NCI-H146 treated with DMSO at 0.1 percent for 48 hours (cell line): Measurements from ENCODE around the gene TMOD2.
A peak's percentile ranks its signal among the peaks of the same experiment; 100 is the strongest.
"Not testable (repeated sequence)": the region's sequence is repeated elsewhere in the genome, so short reads cannot be mapped to it uniquely, and the experiment has no call there.

Experiments
- DNase-seq: peaks from one replicate; lab custom pipeline; 2025; ENCODE audit not compliant: unreplicated experiment; lab: John Stamatoyannopoulos, UW

Gene TMOD2

GRCh38 chr15:51770902-51771301 lies 19.5 kb downstream of the TMOD2 start:
- DNase-seq, result no peak

- peak; percentile 61 for DNase-seq
Observed at GRCh38 chr15:51771773-51772172, 20.4 kb downstream of the TMOD2 start.

GRCh38 chr15:51774916-51775315 lies 23.5 kb downstream of the TMOD2 start:
- DNase-seq, result no peak

- DNase-seq, result no peak
Observed at GRCh38 chr15:51775967-51776816, 24.8 kb downstream of the TMOD2 start.

- peak; percentile 32 for DNase-seq
Observed at GRCh38 chr15:51776952-51777569, 25.7 kb downstream of the TMOD2 start.

GRCh38 chr15:51780636-51781035 lies 29.2 kb downstream of the TMOD2 start:
- DNase-seq, result no peak

- no peak for DNase-seq
Observed at GRCh38 chr15:51781506-51781905, 30.1 kb downstream of the TMOD2 start.

GRCh38 chr15:51782357-51782896 lies 31.0 kb downstream of the TMOD2 start:
- DNase-seq, result no peak

- DNase-seq, result no peak
Observed at GRCh38 chr15:51783967-51784366, 32.6 kb downstream of the TMOD2 start.

- DNase-seq, result not testable (repeated sequence)
Observed at GRCh38 chr15:51787130-51787529, 35.7 kb downstream of the TMOD2 start.

- DNase-seq, result not testable (repeated sequence)
Observed at GRCh38 chr15:51792474-51792873, 41.1 kb downstream of the TMOD2 start.

GRCh38 chr15:51793521-51794305 lies 42.3 kb downstream of the TMOD2 start:
- DNase-seq, result no peak

GRCh38 chr15:51796847-51797401 lies 45.5 kb downstream of the TMOD2 start:
- no peak for DNase-seq

- no peak for DNase-seq
Observed at GRCh38 chr15:51798281-51798680, 46.9 kb downstream of the TMOD2 start.

- no peak for DNase-seq
Observed at GRCh38 chr15:51799282-51800252, 48.2 kb downstream of the TMOD2 start.

GRCh38 chr15:51801391-51801835 lies 50.0 kb downstream of the TMOD2 start:
- DNase-seq, result no peak

- DNase-seq, result no peak
Observed at GRCh38 chr15:51802593-51802992, 51.2 kb downstream of the TMOD2 start.

- DNase-seq, result no peak
Observed at GRCh38 chr15:51803965-51804364, 52.6 kb downstream of the TMOD2 start.

- no peak for DNase-seq
Observed at GRCh38 chr15:51806123-51806522, 54.7 kb downstream of the TMOD2 start.

- no peak for DNase-seq
Observed at GRCh38 chr15:51809457-51809856, 58.1 kb downstream of the TMOD2 start.
